T-cell (primary cell): ENCODE data around the gene NME2. TPM values are rescaled to one million over a fixed set of nuclear protein-coding genes. Genes with fewer than 3 reads are reported as not detected.
A peak's percentile ranks its signal among the peaks of the same experiment; 100 is the strongest.
"Not testable (repeated sequence)": the region's sequence is repeated elsewhere in the genome, so short reads cannot be mapped to it uniquely, and the experiment has no call there.

Source experiments
- ATAC-seq, 4 experiments: fragments of 200-7000 bp in 3 of 4; fragments of 150-1000 bp in 1 of 4; cut with Tn5 transposase; replicated peaks in 1 of 4; 1 replicate in 3 of 4; 2 replicates in 1 of 4; pipeline ENCODE4 v1.10.0; 2021; ENCODE audit warnings: moderate library complexity in 3 of 4, mild to moderate bottlenecking in 2 of 4, moderate number of reproducible peaks in 1 of 4
- CTCF ChIA-PET, 2 donors: fragments of 300-600 bp; sonication (Branson Sonifier 250); formaldehyde crosslinking; loops; one replicate each; lab custom pipeline; 2022; ENCODE audit warnings: antibody characterized with exemption in 2 of 2; lab: Charles Lee
- POLR2A ChIA-PET, 2 donors: fragments of 300-600 bp; sonication (Branson Sonifier 250); formaldehyde crosslinking; loops; one replicate each; lab custom pipeline; 2022; ENCODE audit warnings: antibody characterized with exemption in 2 of 2; lab: Charles Lee
- DNase-seq, 35 experiments: peaks; one replicate each; pipeline versions ENCODE4 v3.0.0 to v3.0.0-alpha.2; 2013 to 2023
- H3K27ac ChIP-seq: one replicate; pipeline ENCODE4 v1.5.1; 2013; ENCODE audit warnings: low read length
- H3K27me3 ChIP-seq, 2 experiments: replicated peaks in 1 of 2; 1 replicate in 1 of 2; 2 replicates in 1 of 2; pipeline versions ENCODE4 v1.6.1 to v1.7.0; 2013; ENCODE audit warnings: low read length in 1 of 2, mixed read lengths in 1 of 2; ENCODE audit not compliant: control insufficient read depth in 2 of 2, insufficient read depth in 2 of 2; ENCODE audit errors: extremely low read depth in 1 of 2
- H3K36me3 ChIP-seq, 2 donors: 1 replicate in 1 of 2; 2 replicates in 1 of 2; pipeline versions ENCODE4 v1.6.1 to v1.7.0; 2013; ENCODE audit warnings: low read length in 1 of 2; ENCODE audit not compliant: control insufficient read depth in 2 of 2, insufficient read depth in 1 of 2; ENCODE audit errors: extremely low read depth in 1 of 2
- H3K4me1 ChIP-seq, 2 experiments: 1 replicate in 1 of 2; 2 replicates in 1 of 2; pipeline versions ENCODE4 v1.6.1 to v1.7.0; 2013; ENCODE audit warnings: low read length in 2 of 2, mixed read lengths in 1 of 2; ENCODE audit not compliant: insufficient read depth in 2 of 2, control insufficient read depth in 1 of 2; ENCODE audit errors: extremely low read depth in 1 of 2
- H3K4me3 ChIP-seq, 2 donors: 1 replicate in 1 of 2; 2 replicates in 1 of 2; pipeline versions ENCODE4 v1.5.1 to v1.7.0; 2013; ENCODE audit warnings: mild to moderate bottlenecking in 2 of 2, low read length in 1 of 2, moderate library complexity in 1 of 2; ENCODE audit not compliant: control insufficient read depth in 1 of 2; ENCODE audit errors: extremely low read depth in 1 of 2
- H3K9me3 ChIP-seq: 2 replicates; pipeline ENCODE4 v1.7.0; 2013
- H3K27ac Mint-ChIP-seq, 2 donors: one replicate each; pipeline ENCODE4 v1.8.0; 2020 to 2021; ENCODE audit warnings: mild to moderate bottlenecking in 2 of 2, mixed read lengths in 2 of 2
- H3K27me3 Mint-ChIP-seq, 2 donors: one replicate each; pipeline ENCODE4 v1.8.0; 2021 to 2022; ENCODE audit warnings: mixed read lengths in 2 of 2
- H3K36me3 Mint-ChIP-seq: one replicate; pipeline ENCODE4 v1.8.0; 2021; ENCODE audit warnings: mixed read lengths
- H3K4me1 Mint-ChIP-seq, 3 donors: one replicate each; pipeline ENCODE4 v1.8.0; 2020 to 2022; ENCODE audit warnings: mixed read lengths in 3 of 3, mild to moderate bottlenecking in 1 of 3
- H3K4me3 Mint-ChIP-seq, 3 donors: one replicate each; pipeline ENCODE4 v1.8.0; 2020 to 2022; ENCODE audit warnings: mild to moderate bottlenecking in 3 of 3, mixed read lengths in 3 of 3, moderate library complexity in 3 of 3
- H3K9me3 Mint-ChIP-seq, 3 donors: one replicate each; pipeline ENCODE4 v1.8.0; 2020 to 2022; ENCODE audit warnings: mixed read lengths in 3 of 3
- WGBS: methylation state at CpG from one replicate; pipeline ENCODE4 v1.1.5; 2013; ENCODE audit warnings: missing lambda C conversion rate; ENCODE audit not compliant: insufficient coverage; 5-methylcytosine and 5-hydroxymethylcytosine counted together
- total RNA-seq, 35 experiments: library from RNA in 6 of 35; stranded (reverse) in 6 of 35; fragments of 120-200 nt in 1 of 35; gene quantifications; one replicate each; pipeline versions ENCODE4 v1.2.1 to v1.2.4 and lab custom pipeline; 2013 to 2026

The NME2 gene
- total RNA-seq, 5 donors from 2014 or later (not counting 1 experiment from before 2014, with no cell fraction given): 162 to 290 (median 201) TPM

DNA sequence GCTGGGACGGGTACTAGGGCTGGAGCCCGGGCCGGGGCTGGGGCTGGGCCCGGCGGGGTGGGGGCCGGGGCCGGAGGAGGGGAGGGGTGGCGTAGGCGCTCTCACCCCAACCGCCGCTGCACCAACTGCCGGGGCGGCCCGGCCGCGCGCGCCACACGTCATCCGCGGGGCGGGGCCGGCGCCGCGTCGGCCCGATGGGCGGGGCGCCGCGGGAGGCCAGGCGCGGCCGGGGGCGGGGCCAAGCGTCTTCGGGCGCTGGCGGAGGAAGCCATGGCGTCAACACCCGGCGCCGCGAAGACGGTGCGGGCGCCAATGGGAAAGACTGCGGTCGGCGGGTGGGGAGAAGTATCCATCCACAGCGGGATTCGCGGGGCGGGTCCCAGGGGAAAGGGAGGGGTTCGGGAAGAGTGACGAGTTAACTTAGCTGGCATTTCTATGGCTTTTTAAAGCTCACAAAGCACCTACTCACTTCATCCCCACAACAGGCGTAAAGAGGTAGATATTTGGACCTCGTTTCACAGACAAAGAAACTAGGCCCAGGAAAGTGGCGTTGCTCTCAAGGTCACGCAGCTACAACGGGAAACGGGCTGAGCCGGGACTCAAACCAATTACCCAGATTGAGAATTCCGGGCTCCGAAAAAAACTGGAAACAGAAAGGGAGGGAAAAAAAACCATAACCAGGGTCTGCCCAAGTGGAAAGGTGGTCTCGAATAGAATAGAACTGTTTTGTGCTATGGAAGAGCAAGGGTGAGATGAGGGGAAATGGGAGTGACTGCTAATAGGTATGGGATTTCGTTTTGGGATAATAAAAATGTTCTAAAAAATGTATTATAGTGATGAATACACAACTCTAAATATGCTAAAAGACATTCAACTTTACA is 45.2 kb upstream of the NME2 start, which contains the start of gene SPAG9:
SPAG9 (minus strand) TSS at position 130 of the 881 bp plus-strand sequence. CDS start 212 bp downstream, outside the sequence.
- DNase-seq (peak; percentile 73 to 97 (median 84)), ATAC-seq (peak; percentile 83 to 90 (median 86))
- Mint-ChIP-seq H3K4me3 (peak within 1 kb of the TSS; percentile 84 to 95 (median 94)), H3K9me3 (no peaks in the 10 kb centered on the region), H3K4me1 (peaks cover 46 to 56% (median 53%) of the 10 kb centered on the region in 3 donors), H3K27me3 (no peaks in the 10 kb centered on the region), H3K27ac (peak within 1 kb of the TSS; percentile 98 to 99), H3K36me3 (no peaks in the 10 kb centered on the region)
- H3K4me1 ChIP-seq: peaks cover 17 to 36% of the 10 kb centered on the region in 2 experiments
- peak within 1 kb of the TSS; percentile 94 for H3K27ac ChIP-seq
- POLR2A ChIA-PET: interaction anchor here (0.6 to 1.3 kb wide), 6 partner anchors 12 to 254 kb away, joined by 3 to 6 read pairs (median 3); partner anchors contain the start of gene NME1 (in 1 of the 2)
- peak within 1 kb of the TSS; percentile 88 to 98 for H3K4me3 ChIP-seq
- CTCF ChIA-PET: interaction anchor here (0.6 to 2.1 kb wide), 10 partner anchors 32 to 568 kb away, joined by 3 to 10 read pairs (median 4); partner anchors contain the start of gene NME1 (in 1 of the 2)
- H3K27me3 ChIP-seq: no peaks in the 10 kb centered on the region
- H3K9me3 ChIP-seq: no peaks in the 10 kb centered on the region
- no peaks in the 10 kb centered on the region for H3K36me3 ChIP-seq
- 0% methylated on average over 26 of the region's 68 CpGs for WGBS

DNA sequence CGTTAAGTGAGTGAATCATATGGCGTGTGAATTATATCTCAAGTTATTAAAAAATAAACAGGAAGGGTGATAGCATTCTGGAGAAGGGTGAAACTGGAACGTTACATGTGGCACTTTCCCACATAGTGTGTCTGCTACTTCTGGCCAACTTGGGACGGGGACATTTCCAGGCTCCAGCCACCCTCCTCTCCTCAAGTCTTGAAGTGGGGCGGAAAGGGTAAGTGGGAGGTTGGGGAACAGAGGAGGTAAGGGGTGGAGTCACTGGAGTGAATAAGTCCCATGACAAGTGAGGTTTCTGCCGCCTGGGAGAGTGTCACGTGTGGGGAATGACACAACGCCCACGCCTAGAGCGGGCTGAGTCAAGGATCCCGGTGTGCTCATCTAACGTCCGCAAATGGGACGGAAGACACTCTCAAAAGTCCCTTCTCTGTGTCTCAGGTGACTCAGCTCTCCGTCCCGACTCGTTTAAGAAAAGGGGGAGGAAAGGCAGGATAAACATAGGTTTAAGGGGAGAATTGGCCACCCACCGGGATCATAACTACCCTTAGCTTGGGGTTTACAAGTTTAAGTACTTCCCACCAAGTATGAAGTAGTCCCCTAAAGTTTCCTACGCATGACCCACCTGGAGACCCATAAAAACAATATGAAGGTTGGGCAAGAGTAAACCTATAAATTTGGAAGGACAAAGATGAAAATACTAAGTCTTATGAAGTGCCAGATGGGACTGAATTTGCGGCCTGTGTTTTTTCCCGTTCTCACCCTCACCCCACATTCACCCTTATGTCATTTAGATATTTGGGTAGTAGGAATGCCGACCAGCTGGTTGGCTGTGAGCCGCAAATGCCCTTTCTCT is 44.4 kb upstream of the NME2 start:
- peak overlapping the region; percentile 94 for H3K27ac ChIP-seq
- Mint-ChIP-seq H3K4me3 (peak overlapping the region; percentile 84 to 95 (median 94)), H3K4me1 (peaks cover 38 to 47% (median 44%) of the 10 kb centered on the region in 3 donors), H3K9me3 (no peaks in the 10 kb centered on the region), H3K36me3 (no peaks in the 10 kb centered on the region), H3K27ac (peak overlapping the region; percentile 98 to 99), H3K27me3 (no peaks in the 10 kb centered on the region)
- peaks cover 17 to 31% of the 10 kb centered on the region in 2 experiments for H3K4me1 ChIP-seq
- peak overlapping the region; percentile 33 to 83 for H3K4me3 ChIP-seq
- no peaks in the 10 kb centered on the region for H3K36me3 ChIP-seq
- H3K27me3 ChIP-seq: no peaks in the 10 kb centered on the region
- no peaks in the 10 kb centered on the region for H3K9me3 ChIP-seq
- DNase-seq (peak in 31 of 35 experiments; percentile 5 to 75 (median 20)), ATAC-seq (no peak)
- ChIA-PET POLR2A (interaction anchor here in 1 of 2 donors (1.1 kb wide), 1 partner anchor 13 kb away, joined by 6 read pairs; no protein-coding TSS in a partner anchor), CTCF (interaction anchor here in 1 of 2 donors (1.5 to 2.1 kb wide), 3 partner anchors 31 to 121 kb away, joined by 3 to 10 read pairs (median 10); partner anchors contain the start of gene NME1)
- 3% methylated on average over 9 of the region's 23 CpGs for WGBS

DNA sequence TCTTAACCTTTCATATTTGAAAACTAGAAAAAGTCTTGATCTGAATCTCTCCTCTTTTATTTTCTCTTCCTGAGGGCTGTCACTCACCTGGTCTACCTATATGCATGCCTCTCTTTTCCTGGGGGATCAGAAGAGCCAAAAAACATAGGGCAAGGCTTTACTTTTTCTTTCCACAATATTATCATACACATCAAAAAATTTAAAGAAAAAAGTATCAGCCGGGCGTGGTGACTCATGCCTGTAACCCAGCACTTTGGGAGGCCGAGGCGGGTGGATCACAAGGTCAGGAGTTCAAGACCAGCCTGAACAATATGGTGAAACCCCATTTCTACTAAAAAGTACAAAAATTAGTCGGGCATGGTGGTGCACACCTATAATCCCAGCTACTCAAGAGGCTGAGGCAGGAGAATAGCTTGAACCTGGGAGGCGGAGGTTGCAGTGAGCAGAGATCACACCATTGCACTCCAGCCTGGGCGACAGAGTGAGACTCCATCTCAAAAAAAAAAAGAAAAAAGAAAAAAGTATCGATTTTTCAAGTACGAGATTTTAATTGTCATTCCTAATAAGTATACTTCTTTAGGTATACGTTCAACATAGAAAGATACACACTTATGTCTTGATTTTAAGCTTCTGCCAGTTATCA is 43.6 kb upstream of the NME2 start:
- H3K4me1 Mint-ChIP-seq: peaks cover 31 to 40% (median 37%) of the 10 kb centered on the region in 3 donors
- H3K36me3 Mint-ChIP-seq, H3K27ac ChIP-seq, H3K4me3 ChIP-seq, H3K27me3 ChIP-seq, H3K36me3 ChIP-seq, ATAC-seq, H3K9me3 ChIP-seq, H3K27me3 Mint-ChIP-seq, DNase-seq, H3K9me3 Mint-ChIP-seq: not testable (repeated sequence)
- H3K4me1 ChIP-seq: peaks cover 14 to 29% of the 10 kb centered on the region in 2 experiments
- WGBS: no CpG with 5 or more reads among the region's 10 CpGs
- POLR2A ChIA-PET: interaction anchor here in 1 of 2 donors (0.7 kb wide), 1 partner anchor 597 kb away, joined by 4 read pairs; no protein-coding TSS in a partner anchor
- CTCF ChIA-PET: interaction anchor here (0.7 to 1.0 kb wide), 3 partner anchors 17 to 125 kb away, joined by 3 to 6 read pairs (median 4); partner anchors contain the start of gene NME1 (in 1 of the 2)
- peak overlapping the region; percentile 39 to 94 (median 84) for H3K4me3 Mint-ChIP-seq
- H3K27ac Mint-ChIP-seq: peak overlapping the region; percentile 41 to 98

DNA sequence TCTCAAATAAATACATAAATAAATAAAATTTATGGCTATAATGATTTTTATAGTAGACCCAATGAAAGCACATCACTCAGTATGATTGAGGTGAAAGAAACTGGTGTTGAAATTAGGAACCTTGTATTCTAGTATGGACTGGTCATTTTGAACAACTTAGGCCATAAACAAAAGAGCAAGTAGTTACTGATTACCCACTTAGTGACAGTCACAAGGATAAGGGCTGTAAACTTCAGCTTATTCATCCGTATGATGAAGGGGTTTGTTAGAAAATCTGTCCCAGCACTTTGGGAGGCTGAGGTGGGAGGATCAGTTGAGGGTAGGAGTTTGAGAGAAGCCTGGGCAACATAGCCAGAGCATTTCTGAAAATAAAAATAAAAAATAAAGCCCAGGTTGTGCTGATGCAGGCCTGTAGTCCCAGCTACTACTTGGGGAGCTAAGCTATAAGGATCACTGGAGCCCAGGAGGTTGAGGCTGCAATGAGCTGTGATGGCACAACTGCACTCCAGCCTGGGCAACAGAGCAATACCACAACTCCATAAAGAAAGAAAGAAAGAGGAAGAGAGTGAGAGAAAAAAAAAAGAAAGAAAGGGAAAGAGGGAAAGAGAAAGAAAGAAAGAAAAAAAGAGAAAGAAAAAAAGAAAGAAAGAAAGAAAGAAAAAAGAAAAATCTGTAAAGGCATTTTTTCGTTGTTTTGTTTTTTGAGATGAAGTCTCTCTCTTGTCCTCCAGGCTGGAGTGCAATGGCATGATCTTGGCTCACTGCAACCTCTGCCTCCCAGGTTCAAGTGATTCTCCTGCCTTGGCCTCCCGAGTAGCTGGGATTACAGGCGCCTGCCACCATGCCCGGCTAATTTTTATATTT is 41.3 kb upstream of the NME2 start:
- peaks cover 0 to 2% of the 10 kb centered on the region in 2 experiments for H3K27me3 ChIP-seq
- Mint-ChIP-seq H3K9me3 (no peaks in the 10 kb centered on the region), H3K36me3 (no peaks in the 10 kb centered on the region), H3K4me1 (peaks cover 16 to 17% (median 17%) of the 10 kb centered on the region in 3 donors), H3K4me3 (no peak overlapping the region), H3K27ac (no peak overlapping the region), H3K27me3 (no peaks in the 10 kb centered on the region)
- peaks cover 6 to 14% of the 10 kb centered on the region in 2 experiments for H3K4me1 ChIP-seq
- H3K36me3 ChIP-seq: no peaks in the 10 kb centered on the region
- no peak for ATAC-seq
- WGBS: 100% methylated on average over 2 of the region's 5 CpGs
- H3K4me3 ChIP-seq: no peak overlapping the region
- no peaks in the 10 kb centered on the region for H3K9me3 ChIP-seq
- CTCF ChIA-PET: interaction anchor here in 1 of 2 donors (0.6 kb wide), 3 partner anchors 77 to 1993 kb away, joined by 3 to 5 read pairs (median 4); no protein-coding TSS in a partner anchor
- no peak for DNase-seq
- no peak overlapping the region for H3K27ac ChIP-seq
- POLR2A ChIA-PET: interaction anchor here in 1 of 2 donors (0.7 kb wide), 1 partner anchor 711 kb away, joined by 3 read pairs; no protein-coding TSS in a partner anchor

DNA sequence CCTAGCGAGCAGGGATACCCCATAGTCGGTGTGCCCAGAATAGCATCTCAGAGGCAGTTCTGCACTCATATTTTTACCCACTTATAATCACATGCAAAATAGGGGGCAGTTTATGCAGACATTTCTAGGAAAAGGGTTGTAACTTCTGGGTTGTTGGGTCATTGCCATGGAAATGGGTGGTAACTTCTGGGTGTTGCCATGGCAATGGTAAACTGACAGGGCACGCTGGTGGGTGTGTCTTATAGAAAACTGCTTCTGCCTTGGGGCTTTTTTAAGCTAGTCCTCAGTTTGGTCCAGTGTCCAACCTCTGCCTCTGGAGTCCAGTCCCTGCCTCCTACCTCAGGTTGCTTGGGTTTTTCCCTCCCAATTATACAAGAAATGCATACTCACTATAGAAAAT is 38.1 kb upstream of the NME2 start:
- H3K9me3 Mint-ChIP-seq: no peaks in the 10 kb centered on the region
- POLR2A ChIA-PET: interaction anchor here in 1 of 2 donors (0.6 kb wide), 1 partner anchor 36 kb away, joined by 5 read pairs; no protein-coding TSS in a partner anchor
- H3K4me1 Mint-ChIP-seq: no peaks in the 10 kb centered on the region
- H3K4me3 Mint-ChIP-seq: no peak overlapping the region
- peaks cover 0 to 2% of the 10 kb centered on the region in 2 donors for H3K27me3 Mint-ChIP-seq
- DNase-seq: no peak
- no peaks in the 10 kb centered on the region for H3K4me1 ChIP-seq
- H3K36me3 Mint-ChIP-seq: no peaks in the 10 kb centered on the region
- CTCF ChIA-PET: no interaction called here
- no CpG with 5 or more reads among the region's 3 CpGs for WGBS
- no peak overlapping the region for H3K27ac ChIP-seq
- no peak overlapping the region for H3K4me3 ChIP-seq
- no peaks in the 10 kb centered on the region for H3K9me3 ChIP-seq
- H3K36me3 ChIP-seq: no peaks in the 10 kb centered on the region
- ATAC-seq: no peak
- H3K27ac Mint-ChIP-seq: no peak overlapping the region
- H3K27me3 ChIP-seq: peaks cover 0 to 2% of the 10 kb centered on the region in 2 experiments
